IPS-18c (cell line): ENCODE measurements around the gene ANP32A.
"Not testable (repeated sequence)": the region's sequence is repeated elsewhere in the genome, so short reads cannot be mapped to it uniquely, and the experiment has no call there.

Source experiments
- H3K4me3 ChIP-seq: 2 replicates; pipeline ENCODE4 v1.7.0; 2013; ENCODE audit warnings: low read depth, mild to moderate bottlenecking, low read length, moderate library complexity; ENCODE audit not compliant: insufficient read depth
- H3K9me3 ChIP-seq: one replicate; pipeline ENCODE4 v1.6.1; 2013; ENCODE audit warnings: mild to moderate bottlenecking, low read length, moderate library complexity; ENCODE audit not compliant: control insufficient read depth, insufficient read depth

Gene ANP32A

GRCh38 chr15:68776477-68777270 is 44.0 kb downstream of the ANP32A start:
- no peak overlapping the region for H3K4me3 ChIP-seq
- H3K9me3 ChIP-seq: no peaks in the 10 kb centered on the region

- Histone ChIP-seq H3K4me3 (no peak overlapping the region), H3K9me3 (no peaks in the 10 kb centered on the region)
Observed at GRCh38 chr15:68775671-68776476, 44.8 kb downstream of the ANP32A start.

- no peak overlapping the region for H3K4me3 ChIP-seq
- H3K9me3 ChIP-seq: no peaks in the 10 kb centered on the region
Observed at GRCh38 chr15:68775236-68775577, 45.5 kb downstream of the ANP32A start.

- H3K4me3 ChIP-seq: no peak overlapping the region
- no peaks in the 10 kb centered on the region for H3K9me3 ChIP-seq
Observed at GRCh38 chr15:68774521-68775235, 46.0 kb downstream of the ANP32A start.

- Histone ChIP-seq H3K9me3 (no peaks in the 10 kb centered on the region), H3K4me3 (no peak overlapping the region)
Observed at GRCh38 chr15:68774120-68774519, 46.6 kb downstream of the ANP32A start.

- H3K4me3 ChIP-seq: no peak overlapping the region
- no peaks in the 10 kb centered on the region for H3K9me3 ChIP-seq
Observed at GRCh38 chr15:68773036-68773435, 47.7 kb downstream of the ANP32A start.

- Histone ChIP-seq H3K9me3 (no peaks in the 10 kb centered on the region), H3K4me3 (no peak overlapping the region)
Observed at GRCh38 chr15:68770216-68770615, 50.5 kb downstream of the ANP32A start.

- Histone ChIP-seq H3K4me3 (no peak overlapping the region), H3K9me3 (no peaks in the 10 kb centered on the region)
Observed at GRCh38 chr15:68769702-68770101, 51.0 kb downstream of the ANP32A start.

- Histone ChIP-seq H3K9me3 (no peaks in the 10 kb centered on the region), H3K4me3 (no peak overlapping the region)
Observed at GRCh38 chr15:68768321-68768720, 52.4 kb downstream of the ANP32A start.

- Histone ChIP-seq H3K4me3 (no peak overlapping the region), H3K9me3 (no peaks in the 10 kb centered on the region)
Observed at GRCh38 chr15:68767833-68768232, 52.9 kb downstream of the ANP32A start.

GRCh38 chr15:68765602-68766368 is 54.9 kb downstream of the ANP32A start:
- H3K4me3 ChIP-seq: no peak overlapping the region
- no peaks in the 10 kb centered on the region for H3K9me3 ChIP-seq

GRCh38 chr15:68764090-68764489 is 56.6 kb downstream of the ANP32A start:
- Histone ChIP-seq H3K4me3 (no peak overlapping the region), H3K9me3 (no peaks in the 10 kb centered on the region)

GRCh38 chr15:68763063-68763462 is 57.6 kb downstream of the ANP32A start:
- H3K9me3 ChIP-seq: no peaks in the 10 kb centered on the region
- H3K4me3 ChIP-seq: no peak overlapping the region

GRCh38 chr15:68759982-68760579 is 60.6 kb downstream of the ANP32A start:
- not testable (repeated sequence) for H3K4me3 ChIP-seq, H3K9me3 ChIP-seq

GRCh38 chr15:68755731-68756130 is 65.0 kb downstream of the ANP32A start:
- Histone ChIP-seq H3K4me3 (no peak overlapping the region), H3K9me3 (no peaks in the 10 kb centered on the region)

GRCh38 chr15:68751622-68752021 is 69.1 kb downstream of the ANP32A start:
- Histone ChIP-seq H3K9me3 (no peaks in the 10 kb centered on the region), H3K4me3 (no peak overlapping the region)

GRCh38 chr15:68749793-68750192 is 70.9 kb downstream of the ANP32A start:
- H3K4me3 ChIP-seq: no peak overlapping the region
- H3K9me3 ChIP-seq: no peaks in the 10 kb centered on the region
